CD4-positive, alpha-beta T cell treated with Interleukin-10 for 1 hour (primary cell): ENCODE data around the gene KLK13.

ENCODE experiments used
- DNase-seq: peaks from one replicate; pipeline ENCODE4 v3.0.0-alpha.2; 2020

KLK13 gene, protein sequence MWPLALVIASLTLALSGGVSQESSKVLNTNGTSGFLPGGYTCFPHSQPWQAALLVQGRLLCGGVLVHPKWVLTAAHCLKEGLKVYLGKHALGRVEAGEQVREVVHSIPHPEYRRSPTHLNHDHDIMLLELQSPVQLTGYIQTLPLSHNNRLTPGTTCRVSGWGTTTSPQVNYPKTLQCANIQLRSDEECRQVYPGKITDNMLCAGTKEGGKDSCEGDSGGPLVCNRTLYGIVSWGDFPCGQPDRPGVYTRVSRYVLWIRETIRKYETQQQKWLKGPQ

DNA sequence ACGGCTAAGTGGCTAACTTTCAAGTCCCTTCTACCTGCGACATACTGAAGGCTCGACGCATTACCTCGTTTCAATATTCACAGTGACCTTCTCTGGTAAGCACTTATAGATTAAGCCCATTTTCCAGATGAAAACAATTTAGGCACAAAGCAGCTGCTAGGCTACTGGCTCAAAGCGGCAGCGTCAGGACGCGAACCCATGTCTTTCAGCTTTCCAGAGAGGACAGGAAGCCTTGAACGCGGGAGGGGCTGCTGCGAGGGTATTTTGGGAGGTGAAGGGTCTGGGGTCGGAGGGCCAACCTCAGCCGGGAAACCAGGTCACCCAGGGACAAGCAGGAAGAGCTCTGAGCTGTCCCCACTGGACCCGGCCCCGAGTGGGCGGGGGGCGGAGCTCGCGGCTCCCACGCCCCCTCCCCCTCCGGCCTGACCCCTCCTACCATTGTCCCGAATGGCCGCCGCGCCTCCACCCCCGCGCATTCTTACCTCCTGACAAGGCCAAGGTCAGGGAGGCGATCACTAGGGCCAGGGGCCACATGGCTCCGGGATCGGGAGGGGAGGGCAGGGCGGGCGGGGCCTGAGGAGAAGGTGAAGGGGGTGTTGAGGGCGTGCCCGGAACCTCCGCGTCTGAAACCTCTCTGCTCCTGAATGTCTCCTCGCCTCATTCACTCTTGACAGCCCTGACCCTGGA, at the start of gene KLK13:
KLK13 (minus strand) TSS at position 559 of the 687 bp plus-strand sequence; CDS start at position 534, 25 bp downstream.
- DNase-seq = no peak

DNA sequence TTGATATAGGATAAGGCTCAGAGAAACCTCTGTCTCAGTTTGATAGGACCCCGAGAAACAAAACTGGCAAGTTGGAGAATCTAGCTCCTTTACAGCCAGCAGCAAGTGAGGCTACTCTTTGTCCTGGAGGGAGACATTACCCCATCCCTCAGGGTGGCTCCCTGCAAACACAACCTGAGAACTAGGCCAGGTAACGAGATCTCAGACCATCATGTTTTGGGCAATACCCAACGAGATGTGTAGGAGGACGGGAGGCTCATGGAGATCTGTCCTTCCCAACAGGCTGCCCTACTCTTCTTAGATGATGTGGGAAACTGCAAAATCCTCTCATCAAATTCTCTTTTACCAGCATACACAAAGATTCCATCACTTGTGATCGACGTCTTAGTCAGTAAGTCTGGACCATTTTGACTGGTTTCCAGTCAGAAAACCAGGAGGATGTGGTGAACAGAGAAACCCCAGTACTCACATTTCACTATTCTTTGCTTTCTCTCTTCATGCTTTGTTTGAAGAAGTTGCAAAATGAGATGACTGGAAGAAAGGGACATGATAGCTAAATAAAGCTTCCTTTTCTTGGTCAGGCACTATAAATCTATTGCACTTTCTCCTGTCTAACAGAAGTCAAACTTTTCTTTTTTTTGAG, 49.3 kb upstream of the KLK13 start:
- DNase-seq = peak; percentile 28

DNA sequence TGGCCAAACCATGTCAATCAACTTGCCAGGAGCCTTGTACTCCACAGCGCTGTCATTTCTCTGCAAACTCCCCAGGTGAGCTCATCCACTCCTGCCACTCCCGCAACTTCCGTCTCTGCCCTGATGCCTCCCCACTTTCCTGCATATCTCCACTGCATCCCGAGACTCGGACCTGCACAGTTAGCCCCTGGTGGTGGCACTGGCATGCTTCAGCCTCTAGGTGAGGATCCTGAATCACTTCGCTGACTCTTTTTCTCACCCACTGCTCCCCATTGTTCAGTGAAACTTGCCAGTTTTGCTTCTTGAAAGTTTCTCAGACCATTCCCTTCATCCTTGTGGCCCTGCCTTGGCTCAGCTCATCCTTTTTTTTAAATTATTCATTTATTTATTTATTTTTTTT, 46.7 kb upstream of the KLK13 start:
- no peak for DNase-seq

DNA sequence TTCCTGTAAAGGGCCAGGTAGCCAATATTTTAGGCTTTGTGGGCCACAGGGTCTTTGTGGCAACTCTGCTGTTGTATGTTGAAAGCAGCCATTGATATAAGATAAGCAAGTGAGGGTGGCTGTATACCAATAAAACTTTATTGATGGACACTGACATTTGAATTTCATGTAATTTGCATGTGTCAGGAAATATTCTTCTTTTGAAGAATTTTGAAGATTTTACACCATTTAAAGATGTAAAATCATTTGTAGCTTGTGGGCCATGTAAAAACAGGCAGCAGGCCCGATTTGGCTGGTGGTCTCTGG, 45.7 kb upstream of the KLK13 start:
- DNase-seq = no peak

DNA sequence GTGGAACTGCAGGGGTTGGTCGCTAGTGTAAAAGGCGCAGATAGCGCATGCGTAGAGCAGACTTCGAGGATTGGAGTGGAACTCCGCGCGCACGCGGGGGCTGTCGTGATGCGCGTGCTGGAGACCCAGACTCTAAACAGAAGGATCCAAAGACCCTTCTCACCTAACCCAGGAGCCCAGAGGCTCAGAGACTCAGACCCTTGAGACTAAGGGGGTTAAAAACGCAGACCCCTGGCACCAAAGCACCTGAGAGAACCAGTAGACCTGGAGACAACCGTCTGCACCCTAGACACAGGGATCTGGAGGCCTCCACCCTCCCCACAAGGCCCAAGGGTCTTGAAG, 43.9 kb upstream of the KLK13 start:
- DNase-seq = no peak

DNA sequence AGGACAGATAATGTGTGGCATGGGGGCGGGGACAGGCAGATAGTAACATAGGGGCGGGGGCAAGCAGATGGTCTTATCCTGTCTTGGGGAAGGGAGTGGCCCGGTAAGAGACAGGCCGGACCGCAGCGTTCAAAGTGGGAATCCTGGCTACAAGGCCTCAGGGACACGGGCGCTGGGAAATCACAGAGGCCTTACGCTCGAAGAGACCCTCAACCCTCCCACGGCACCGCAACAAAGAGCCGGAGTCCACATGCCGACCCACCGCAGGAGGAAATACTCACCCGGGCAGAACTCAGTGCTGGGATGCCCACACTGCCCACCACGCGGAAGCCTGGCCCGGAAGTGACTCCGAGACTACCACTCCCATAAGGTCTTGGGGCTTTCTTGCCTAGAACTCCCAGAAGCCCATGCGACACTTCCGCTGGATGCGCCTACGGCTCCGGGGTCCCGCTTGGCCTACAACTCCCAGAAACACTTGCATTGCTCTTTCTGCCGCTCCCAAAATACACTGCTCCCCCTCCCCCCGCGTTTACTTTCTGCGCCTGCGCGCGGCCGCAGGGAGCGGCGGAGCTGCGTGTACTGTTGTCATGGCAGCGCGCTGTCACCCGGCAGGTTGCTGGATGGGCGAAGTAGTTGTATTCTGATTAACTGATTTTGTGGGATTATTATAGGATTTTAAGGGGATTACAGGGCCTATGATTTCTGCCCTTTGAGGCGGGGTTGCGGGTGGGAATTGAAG, 43.3 kb upstream of the KLK13 start, which contains the start of gene CTU1:
CTU1 (minus strand) TSS at position 344 of the 739 bp plus-strand sequence. CDS start 3,840 bp downstream, outside the sequence.
- peak; percentile 99 for DNase-seq

DNA sequence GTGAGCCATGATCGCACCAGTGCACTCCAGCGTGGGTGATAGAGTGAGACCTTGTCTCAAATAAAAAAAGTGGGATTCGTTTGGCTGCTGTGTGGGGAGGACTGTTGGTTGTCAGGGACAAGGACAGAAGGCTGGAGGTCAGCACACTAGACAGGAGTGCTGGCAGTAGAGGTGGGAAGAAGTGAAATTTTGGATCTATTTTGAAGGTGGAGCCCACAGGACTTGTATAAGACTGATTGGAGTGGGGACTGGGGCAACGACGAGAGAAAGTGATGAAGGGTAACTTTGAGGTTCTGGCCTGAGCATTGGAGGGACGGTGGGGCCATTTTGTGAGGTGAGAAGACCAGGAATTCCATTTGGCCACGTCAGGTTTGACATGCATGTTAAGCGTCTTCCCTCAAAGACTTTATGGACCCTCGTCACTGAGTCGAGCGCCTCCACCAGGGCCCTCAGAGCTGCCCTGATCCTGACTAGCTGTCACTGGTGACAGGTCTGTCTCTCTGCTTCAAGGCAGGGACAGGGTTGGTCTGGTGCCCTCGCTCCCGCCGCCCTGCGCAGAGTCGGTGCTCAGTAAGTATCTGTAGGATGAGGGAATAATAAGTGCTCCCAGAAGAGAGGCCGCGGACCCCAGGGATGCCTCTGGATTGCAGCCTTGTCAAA, 42.6 kb upstream of the KLK13 start:
- DNase-seq = no peak

DNA sequence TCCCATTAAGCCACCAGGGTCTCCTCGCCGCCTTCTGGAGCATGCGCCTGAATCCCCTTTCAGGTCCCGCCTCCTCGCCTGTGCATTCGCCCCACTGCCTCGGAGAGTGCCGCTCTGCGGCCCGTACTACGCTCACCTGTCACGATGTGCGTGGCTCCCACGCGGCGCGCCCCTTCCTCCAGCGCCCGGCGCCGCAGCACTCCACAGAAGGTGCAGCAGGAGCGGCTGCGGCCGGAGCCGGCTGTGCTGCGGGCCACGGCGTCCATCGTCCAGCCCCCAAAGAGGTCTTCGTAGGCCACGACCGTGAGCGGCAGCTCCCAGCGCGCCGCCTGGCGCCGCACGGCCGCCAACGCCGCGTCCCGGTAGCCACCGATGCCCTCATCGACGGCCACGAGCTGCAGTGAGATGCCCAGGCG, 39.0 kb upstream of the KLK13 start:
- DNase-seq = no peak

DNA sequence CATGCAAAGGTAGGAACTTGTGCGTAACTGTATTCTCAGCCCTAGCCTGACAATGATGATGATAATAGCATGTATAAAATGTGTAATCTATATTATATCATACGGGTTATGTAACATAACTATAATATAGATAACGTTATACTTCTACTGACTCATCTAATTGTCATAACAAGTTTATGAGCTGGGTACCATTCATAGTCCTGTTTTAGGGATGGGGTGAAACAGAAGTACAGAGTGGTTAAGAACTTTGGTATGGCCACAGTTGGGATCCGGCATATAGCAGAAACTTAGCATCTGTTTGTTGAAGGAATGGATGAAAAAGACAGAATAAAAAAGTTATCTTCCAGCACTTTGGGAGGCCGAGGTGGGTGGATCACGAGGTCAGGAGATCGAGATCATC, 38.1 kb upstream of the KLK13 start:
- no peak for DNase-seq

DNA sequence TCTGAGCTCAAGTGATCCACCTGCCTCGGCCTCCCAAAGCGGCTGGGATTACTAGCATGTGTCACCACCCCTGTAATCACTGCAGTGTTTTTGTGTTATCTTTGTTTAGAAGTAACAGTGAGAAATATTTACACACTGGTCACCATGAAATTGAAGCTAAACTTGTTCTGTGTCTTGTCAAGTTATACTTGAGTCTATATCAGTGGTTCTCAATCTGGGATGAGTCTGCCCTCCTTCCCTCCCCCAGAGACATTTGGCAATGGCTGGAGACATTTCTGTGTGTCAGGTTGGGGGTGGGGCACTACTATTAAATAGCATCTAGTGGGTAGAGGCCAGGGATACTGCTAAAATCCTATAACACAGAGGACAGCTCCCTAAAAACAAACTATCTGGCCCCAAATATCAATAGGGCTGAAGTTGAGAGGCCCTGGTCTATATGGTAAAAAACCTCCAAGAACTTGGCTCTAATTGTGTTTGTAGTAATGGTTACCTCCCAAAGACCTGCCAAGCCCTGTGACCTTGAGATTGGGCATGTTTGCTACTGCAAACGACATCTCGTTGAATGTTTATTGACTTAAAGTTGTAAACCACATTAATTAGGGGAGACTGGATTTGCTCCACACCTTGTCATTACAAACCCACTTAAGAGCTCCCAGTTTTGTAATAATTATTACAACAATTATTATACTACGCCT, 36.4 kb upstream of the KLK13 start:
- no peak for DNase-seq

DNA sequence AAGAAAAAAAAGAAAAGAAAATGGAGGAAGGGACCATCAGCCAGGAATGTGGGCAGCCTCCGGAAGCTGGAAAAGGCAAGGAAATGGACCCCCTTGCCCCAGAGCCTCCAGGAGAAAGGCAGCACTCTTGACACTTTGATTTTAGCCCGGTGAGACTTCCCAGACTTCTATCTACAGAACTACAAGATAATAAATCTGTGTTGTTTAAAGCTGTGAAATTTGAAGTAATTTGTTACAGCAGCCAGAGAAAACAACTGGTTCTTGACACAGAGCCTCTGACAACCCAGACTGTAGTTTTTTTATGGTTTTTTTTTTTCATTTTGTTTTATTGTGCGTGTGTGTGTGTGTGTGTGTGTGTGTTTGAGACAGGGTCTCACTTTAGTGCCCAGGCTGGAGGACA, 35.7 kb upstream of the KLK13 start:
- no peak for DNase-seq

DNA sequence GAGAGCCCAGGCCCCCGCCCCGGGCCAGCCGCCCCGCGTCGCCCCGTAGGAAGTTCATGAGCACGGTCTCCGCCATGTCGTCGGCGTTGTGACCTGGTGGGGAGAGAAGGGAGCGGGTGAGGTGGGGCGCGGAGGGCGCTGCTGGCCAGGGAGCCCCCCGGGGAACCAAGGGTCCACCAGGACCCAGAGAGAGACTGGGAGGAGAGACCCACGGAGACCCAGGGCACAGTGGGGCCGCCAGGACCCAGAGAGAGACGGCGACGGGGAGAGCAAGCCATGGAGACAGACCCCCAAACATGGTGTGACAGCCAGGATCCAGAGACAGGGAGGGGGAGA, 34.1 kb upstream of the KLK13 start:
- DNase-seq = no peak

DNA sequence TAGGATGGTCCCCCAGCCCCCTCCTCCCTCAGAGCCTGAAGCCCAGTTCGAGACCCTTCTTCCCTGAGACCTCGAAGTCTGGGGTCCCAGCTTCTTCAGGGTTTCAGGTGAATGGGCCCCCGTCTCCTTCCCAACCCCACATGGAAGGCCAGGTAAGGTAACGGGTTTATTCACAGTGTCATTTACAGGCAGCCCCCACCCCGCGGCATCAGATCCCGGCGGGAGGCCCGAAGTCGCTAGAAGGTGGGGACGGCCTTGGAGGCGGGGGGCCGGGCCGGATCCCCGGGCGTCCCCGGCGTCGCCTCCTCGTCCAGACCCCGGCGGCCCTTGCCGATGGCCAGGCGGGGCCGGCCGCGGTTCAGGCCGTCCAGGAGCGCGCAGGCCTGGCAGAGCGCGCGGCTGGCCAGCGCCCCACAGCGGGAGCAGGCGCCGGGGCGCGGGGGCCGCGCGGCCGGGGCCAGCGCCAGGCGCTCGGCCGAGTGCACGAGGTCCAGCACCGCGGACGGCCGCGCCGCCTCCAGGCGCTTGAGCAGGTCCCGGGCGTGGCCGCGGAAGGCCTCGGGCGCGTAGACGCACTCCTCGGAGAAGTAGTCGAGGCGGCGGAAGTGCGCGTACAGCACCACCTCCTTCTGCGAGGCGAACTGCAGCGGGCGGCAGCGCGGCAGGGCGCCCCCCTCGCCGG, 33.6 kb upstream of the KLK13 start:
- peak; percentile 42 for DNase-seq

DNA sequence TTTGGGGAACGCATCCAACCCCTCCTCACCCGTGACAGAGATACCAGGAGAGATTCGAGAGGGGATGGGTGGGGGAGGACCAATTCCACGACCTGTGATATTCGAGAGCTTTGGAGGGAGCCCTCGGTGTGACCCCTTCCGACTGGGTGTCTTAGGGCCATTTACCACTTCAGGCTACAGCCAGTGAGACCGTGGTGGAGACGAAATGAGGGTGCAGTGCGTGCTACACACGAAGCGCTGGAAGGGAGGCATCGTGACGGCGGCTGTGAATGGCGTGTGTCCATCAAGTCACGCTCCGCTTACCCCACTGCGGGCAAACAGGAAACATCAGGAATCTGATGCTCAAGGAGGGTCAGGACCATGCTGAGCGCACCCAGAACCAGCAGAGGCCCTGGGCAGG, 32.9 kb upstream of the KLK13 start:
- DNase-seq = no peak

DNA sequence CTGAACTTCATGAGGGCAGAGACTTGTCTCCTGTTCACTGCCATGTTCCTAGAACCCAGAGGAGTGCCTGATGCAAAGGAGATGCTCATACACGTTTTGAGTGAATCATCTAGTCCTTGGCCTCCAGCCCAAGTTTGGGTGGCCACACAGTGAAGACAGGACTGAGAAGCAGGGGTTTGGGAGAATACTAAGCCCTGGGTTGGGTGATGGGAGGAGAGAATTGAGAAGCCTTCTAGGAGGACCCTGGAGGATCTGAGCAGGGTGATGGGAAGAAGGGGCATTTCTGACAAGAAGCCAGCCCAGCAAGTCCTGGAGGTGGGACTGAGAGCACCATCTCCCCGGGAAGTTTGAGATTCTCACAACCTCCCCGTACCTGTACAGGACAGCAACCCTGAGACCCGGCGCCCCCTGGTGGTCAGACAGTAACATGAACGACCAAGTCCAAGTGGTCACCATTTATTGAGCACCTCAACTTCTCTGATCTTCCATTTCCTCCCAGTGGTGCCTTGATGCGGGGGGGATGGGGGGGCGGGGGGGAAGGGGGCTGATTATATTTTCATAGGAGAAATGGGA, 32.4 kb upstream of the KLK13 start:
- peak; percentile 69 for DNase-seq

DNA sequence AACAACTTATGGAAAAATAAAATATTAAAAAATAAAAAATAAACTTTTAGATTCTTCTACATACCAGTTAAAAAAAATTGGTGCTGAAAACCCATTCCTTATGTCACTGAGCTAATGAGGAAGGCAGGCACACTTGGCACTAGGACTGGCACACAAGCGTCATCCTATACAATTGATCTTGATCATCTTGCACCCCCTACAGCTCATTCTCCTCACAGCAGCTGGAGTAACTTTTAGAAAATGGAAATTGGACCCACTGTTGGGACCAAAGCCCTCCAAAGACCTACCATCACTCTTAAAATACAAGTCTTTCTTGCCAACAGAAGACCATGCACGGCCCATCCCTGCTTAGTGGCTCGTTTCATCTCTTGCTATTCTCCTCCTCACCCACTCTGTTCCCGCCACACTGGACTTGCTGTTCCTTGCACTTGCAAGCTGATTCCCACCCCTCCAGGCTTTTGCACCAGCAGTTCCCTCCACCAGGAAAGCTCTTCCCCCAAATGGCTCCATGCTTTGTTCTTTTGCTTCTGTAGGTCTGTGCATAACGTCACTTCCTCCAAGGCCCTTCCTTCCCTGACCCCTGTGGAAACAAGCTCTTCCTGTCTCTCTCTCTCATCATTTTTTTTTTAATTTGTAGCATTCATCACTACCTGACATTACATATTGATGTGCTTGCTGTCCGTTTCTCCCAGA, 31.7 kb upstream of the KLK13 start:
- DNase-seq = peak; percentile 3

DNA sequence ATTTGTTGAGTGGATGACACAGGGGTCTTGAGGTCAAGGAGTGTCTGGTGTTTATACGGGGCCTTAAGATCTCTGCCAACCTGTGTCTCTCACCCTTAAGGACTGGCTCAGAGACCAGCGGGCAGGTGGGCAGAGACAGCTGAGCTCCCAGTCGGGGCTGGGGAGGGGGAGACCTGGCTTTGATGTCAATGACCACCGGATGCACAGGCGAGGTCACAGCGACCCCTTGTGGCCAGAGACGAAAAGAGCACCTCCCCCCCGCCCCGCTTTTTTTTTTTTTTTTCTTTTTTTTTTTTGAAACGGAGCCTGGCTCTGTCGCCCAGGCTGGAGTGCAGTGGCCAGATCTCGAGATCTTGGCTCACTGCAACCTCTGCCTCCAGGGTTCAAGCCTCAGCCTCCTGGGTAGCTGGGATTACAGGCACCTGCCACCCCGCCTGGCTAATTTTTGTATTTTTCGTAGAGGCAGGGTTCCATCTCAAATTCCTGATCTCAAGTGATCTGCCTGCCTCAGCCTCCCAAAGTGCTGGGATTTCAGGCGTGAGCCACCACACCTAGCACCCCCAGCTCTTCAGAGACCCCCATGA, 29.9 kb upstream of the KLK13 start:
- DNase-seq = peak; percentile 28

DNA sequence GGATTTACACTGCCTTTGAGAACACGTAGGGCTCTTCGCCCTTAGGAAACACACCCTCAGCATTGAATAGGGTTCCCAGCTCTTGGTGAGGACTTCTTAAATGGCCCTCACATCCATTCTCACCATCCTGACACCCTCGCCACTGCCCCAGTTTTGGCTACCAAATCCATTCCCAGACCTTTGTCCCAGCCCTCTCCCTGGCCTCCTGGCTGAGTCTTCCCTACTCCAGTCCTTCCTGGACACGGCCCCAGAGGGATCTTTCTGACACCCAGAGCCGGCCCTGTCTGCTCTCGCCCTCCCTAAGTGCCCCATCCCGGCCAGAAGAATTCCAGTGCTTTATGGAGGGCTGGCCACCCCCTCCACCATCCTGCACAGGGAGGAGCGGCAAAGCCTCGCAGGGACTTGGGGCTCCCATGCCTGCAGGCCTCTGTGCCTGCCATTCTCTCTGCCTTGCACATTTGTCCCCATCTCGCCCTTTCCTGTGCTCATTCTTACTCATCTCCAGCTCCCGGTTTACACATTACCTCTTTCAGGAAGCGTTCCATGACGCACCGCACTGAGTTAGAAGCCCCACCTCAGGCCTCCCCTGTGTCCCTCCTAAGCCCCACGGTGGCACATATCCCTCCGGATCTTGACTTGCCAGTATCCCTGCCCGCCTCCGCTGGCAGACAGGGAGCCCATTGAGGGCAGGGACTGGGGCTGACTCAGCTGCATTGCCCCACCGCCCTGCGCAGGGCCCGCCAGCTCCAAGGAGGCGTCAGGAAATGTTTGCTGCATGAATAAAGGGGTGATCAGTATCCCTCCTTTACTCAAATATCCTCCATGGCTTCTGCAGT, 28.8 kb upstream of the KLK13 start:
- DNase-seq = no peak

DNA sequence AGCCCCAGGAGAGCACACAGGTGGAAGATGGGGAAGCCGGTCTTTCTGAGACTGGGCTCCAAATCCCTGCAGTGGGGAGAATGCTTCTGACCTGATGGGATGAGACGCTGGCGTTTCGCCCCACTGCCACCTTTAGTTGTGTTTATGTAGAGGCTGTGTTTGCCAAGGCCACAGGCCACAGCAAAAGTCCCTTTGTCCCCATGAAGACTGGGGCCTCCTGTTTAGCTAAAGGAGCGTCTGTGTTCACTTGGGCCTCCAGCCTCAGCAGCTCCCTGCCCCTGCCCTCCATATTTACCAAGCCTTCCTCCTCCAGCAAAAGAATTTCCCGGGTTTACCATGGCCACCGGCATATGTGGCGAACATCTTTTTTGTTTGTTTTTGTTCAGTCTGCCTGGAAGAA, 28.2 kb upstream of the KLK13 start:
- DNase-seq = no peak
